ENCODE data around the gene KRT37.

DNA sequence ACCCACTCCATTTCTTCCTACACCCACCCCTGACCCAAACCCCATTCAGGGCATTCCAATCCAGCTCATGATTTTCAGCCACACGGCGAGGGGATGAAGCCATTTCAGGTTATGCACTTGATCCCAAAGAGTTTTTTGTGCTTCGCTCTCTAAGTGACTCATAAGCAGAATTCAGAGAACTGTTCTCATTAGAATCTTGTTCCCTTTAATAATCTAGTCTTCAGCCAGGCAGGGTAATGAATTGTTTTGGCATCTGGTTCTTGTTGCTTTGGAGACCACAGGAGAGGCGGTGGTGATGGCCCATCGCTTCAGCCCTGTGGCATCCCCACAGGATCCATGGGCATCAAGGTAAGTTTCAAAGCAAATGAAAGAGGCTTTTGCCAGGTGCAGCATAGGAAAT is 22.2 kb downstream of the KRT37 start:
- TF ChIP-seq POLR2A (IDR thresholded peaks at IDR 0.05; ENCODE audit: low read length) (no peak), GATA1 (IDR thresholded peaks at IDR 0.05; ENCODE audit: low read depth, low read length) (no peak)

Measured in erythroblast (primary cell).